HFFc6 (cell line): ENCODE results near the gene PTPN6. TPM values are rescaled to one million over a fixed set of nuclear protein-coding genes. Genes with fewer than 3 reads are reported as not detected.

Experiments
- DNase-seq: peaks from one replicate; pipeline ENCODE4 v3.0.0-alpha.2; 2018
- H3K27ac Mint-ChIP-seq: 2 replicates; pipeline ENCODE4 v1.8.0; 2020; ENCODE audit warnings: mild to moderate bottlenecking, mixed read lengths
- H3K27me3 Mint-ChIP-seq: 2 replicates; pipeline ENCODE4 v1.8.0; 2021; ENCODE audit warnings: mild to moderate bottlenecking, moderate library complexity, mixed read lengths; ENCODE audit not compliant: insufficient read depth
- H3K36me3 Mint-ChIP-seq: 2 replicates; pipeline ENCODE4 v1.8.0; 2021; ENCODE audit warnings: low read depth, mixed read lengths
- H3K4me1 Mint-ChIP-seq: 2 replicates; pipeline ENCODE4 v1.8.0; 2020; ENCODE audit warnings: low read depth, mixed read lengths
- H3K4me3 Mint-ChIP-seq: 2 replicates; pipeline ENCODE4 v1.8.0; 2020; ENCODE audit warnings: mild to moderate bottlenecking, moderate library complexity, mixed read lengths
- H3K9me3 Mint-ChIP-seq: 2 replicates; pipeline ENCODE4 v1.8.0; 2020; ENCODE audit warnings: mild to moderate bottlenecking, mixed read lengths
- total RNA-seq, 6 experiments: library from RNA; stranded (reverse); fragmentation: NEBNext Ultra II Directional; extraction: Animal tissue kit (Norgen Biotek cat#: 25700); gene quantifications; 2 replicates in 1 of 6; 3 replicates in 5 of 6; pipeline ENCODE4 v1.2.3, GENCODE V29; 2021
- TF ChIP-seq, protein P1 (sequence below): fragments of 200-600 bp; sonication (generic); IDR thresholded peaks from 2 replicates; pipeline ENCODE4 v1.5.0; 2021; ENCODE audit warnings: antibody characterized with exemption, mild to moderate bottlenecking

PTPN6 gene
- total RNA-seq, 6 experiments from 2014 or later = not detected

DNA sequence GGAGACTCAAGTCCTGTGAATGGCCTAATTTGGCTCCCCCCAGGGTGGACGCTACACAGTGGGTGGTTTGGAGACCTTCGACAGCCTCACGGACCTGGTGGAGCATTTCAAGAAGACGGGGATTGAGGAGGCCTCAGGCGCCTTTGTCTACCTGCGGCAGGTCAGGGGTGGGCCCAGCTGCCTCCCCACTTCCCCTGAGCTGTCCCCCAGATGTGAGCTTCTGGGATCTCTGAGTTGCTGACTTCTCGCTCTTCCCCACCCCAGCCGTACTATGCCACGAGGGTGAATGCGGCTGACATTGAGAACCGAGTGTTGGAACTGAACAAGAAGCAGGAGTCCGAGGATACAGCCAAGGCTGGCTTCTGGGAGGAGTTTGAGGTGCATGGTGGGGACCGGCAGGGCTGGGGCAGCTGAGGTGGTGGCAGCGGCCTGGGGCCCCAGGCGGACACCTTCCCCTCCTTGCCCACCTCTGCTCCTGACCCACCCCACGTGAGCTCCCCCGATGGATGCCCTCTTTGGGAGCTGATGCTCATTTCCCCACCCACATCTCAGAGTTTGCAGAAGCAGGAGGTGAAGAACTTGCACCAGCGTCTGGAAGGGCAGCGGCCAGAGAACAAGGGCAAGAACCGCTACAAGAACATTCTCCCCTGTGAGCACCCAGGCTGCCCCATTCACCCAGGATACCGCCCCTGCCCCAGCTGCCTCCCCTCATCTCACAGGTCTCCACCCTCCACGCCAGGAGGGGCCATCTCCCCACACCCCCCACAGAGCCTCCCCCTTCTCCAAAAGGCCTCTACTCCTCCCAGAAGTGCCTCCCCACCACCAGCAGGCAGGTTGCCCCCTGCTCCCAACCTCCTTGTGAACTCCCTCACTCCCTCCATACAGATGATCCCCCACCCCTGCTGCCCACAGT is 4.2 kb downstream of the PTPN6 start:
- Mint-ChIP-seq H3K27me3 (peaks cover 2% of the 10 kb centered on the region), H3K36me3 (no peaks in the 10 kb centered on the region), H3K4me1 (peaks cover 7% of the 10 kb centered on the region; the same call in 1 of the 2 replicates), H3K9me3 (no peaks in the 10 kb centered on the region), H3K27ac (no peak overlapping the region), H3K4me3 (no peak overlapping the region)
- TF ChIP-seq, protein P1, sequence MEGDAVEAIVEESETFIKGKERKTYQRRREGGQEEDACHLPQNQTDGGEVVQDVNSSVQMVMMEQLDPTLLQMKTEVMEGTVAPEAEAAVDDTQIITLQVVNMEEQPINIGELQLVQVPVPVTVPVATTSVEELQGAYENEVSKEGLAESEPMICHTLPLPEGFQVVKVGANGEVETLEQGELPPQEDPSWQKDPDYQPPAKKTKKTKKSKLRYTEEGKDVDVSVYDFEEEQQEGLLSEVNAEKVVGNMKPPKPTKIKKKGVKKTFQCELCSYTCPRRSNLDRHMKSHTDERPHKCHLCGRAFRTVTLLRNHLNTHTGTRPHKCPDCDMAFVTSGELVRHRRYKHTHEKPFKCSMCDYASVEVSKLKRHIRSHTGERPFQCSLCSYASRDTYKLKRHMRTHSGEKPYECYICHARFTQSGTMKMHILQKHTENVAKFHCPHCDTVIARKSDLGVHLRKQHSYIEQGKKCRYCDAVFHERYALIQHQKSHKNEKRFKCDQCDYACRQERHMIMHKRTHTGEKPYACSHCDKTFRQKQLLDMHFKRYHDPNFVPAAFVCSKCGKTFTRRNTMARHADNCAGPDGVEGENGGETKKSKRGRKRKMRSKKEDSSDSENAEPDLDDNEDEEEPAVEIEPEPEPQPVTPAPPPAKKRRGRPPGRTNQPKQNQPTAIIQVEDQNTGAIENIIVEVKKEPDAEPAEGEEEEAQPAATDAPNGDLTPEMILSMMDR = no peak
- DNase-seq = no peak

DNA sequence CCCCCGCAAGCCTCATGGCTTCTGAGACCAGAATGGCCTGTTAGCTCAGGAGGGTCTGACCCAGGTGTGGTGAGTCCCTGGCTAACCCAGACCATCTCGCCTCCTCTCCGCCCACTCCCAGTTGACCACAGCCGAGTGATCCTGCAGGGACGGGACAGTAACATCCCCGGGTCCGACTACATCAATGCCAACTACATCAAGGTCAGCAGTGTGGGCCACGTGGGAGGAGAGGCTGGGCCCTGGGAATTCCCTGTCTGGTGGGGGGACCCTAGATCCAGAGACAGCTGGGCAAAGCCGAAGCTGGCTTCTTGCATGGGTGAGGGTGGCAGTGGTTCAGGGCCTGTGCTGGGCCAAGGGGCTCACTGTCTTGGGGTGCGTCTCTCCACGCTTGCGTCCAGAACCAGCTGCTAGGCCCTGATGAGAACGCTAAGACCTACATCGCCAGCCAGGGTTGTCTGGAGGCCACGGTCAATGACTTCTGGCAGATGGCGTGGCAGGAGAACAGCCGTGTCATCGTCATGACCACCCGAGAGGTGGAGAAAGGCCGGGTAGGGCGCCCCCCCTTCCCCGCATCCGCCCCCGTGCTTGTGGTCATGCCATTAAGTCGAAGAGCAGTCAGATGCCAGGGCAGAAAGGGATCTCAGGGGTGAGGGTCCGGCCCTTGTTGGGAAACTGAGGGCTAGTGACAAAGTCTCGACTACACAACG is 5.0 kb downstream of the PTPN6 start:
- H3K36me3 Mint-ChIP-seq = no peaks in the 10 kb centered on the region
- H3K27me3 Mint-ChIP-seq = peaks cover 2% of the 10 kb centered on the region
- H3K4me3 Mint-ChIP-seq = no peak overlapping the region
- TF ChIP-seq, protein P1 = no peak
- no peak overlapping the region for H3K27ac Mint-ChIP-seq
- DNase-seq = no peak
- H3K9me3 Mint-ChIP-seq = no peaks in the 10 kb centered on the region
- H3K4me1 Mint-ChIP-seq = peaks cover 13% of the 10 kb centered on the region; the same call in 1 of the 2 replicates

DNA sequence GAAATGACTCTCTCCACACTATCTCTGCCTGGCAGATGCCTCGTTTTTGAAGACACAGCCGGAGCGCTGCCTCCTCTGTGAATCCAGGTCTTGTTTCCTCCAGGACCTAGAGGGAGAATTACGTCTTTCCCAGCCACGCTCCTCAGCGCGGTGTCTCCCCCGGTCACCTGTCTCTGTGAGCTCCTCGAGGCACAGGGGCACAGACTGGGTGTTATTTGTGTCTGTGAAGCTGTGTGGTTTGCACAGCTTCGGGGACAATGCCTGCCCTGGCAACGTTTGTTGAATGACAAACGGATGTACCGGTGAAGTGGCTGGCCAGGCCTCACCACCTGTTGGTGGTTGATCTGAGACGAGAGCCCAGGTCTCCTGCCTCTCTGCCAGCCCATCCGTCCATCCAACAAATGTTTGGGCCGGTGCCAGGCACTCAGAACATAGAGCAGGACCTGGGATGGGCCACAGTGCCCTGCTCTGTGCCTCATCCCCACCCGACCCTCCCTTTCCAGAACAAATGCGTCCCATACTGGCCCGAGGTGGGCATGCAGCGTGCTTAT is 6.1 kb downstream of the PTPN6 start:
- H3K4me1 Mint-ChIP-seq = peaks cover 23% of the 10 kb centered on the region
- TF ChIP-seq, protein P1 = no peak
- H3K27ac Mint-ChIP-seq = no peak overlapping the region
- H3K4me3 Mint-ChIP-seq = no peak overlapping the region
- H3K27me3 Mint-ChIP-seq = peaks cover 2% of the 10 kb centered on the region
- no peak for DNase-seq
- no peaks in the 10 kb centered on the region for H3K9me3 Mint-ChIP-seq
- no peaks in the 10 kb centered on the region for H3K36me3 Mint-ChIP-seq

DNA sequence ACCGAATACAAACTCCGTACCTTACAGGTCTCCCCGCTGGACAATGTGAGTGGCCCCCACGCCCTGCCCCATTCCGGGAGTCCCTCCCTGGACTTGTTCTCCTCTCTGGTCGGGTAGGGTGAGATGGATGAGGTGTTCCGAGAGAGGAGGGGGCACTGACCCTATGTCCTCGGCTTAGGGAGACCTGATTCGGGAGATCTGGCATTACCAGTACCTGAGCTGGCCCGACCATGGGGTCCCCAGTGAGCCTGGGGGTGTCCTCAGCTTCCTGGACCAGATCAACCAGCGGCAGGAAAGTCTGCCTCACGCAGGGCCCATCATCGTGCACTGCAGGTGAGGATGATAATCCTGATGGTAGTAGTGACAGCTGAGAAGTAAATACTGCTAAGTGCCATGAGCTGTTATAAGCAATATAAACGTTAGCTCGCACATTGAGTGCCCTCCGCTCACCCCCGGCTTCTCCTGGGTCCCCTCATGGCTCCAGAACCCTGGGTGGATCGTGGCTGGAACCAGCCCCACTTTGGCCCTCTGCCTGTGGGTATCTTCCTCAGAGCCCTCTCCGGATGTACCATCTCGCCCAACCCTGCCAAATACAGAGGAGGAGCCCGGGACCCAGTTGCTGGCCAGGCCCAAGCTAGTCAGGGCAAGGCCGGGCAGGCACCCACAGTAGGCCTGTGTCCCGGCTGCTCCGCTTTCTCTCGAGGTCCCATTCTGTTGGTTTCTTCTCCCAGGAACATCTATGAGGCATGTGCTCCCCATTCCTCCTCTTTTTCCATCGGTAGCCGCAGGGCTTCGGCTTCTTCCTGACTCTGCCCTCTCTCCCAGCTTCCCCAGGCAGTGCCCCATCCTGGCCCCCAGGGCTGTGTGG is 6.8 kb downstream of the PTPN6 start:
- H3K27me3 Mint-ChIP-seq = peaks cover 2% of the 10 kb centered on the region
- H3K27ac Mint-ChIP-seq = no peak overlapping the region
- H3K9me3 Mint-ChIP-seq = no peaks in the 10 kb centered on the region
- H3K36me3 Mint-ChIP-seq = no peaks in the 10 kb centered on the region
- peaks cover 18% of the 10 kb centered on the region for H3K4me1 Mint-ChIP-seq
- DNase-seq = no peak
- TF ChIP-seq, protein P1 = no peak
- no peak overlapping the region for H3K4me3 Mint-ChIP-seq

DNA sequence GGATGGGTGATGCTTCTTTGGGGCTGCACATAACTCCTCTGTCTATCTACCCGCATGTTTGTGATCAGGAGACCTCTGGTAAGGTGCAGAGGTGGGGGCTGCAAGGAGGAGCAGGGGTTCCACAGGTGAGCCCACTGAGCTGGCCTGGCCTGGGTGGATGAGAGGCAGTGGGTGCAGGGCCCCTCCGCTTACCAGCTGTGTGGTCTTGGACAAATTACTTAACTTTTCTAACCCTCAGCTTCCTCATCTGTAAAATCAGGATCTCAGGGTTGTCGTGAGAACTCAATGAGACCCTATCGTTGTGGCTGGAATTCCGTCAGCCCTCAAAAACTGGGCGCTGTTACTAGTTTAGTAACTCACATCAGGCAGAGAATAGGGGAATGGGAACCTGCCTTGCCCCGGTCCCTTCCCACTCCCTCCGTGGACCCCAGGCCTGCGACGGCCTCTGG is 7.5 kb downstream of the PTPN6 start:
- H3K27ac Mint-ChIP-seq = no peak overlapping the region
- TF ChIP-seq, protein P1 = no peak
- no peaks in the 10 kb centered on the region for H3K9me3 Mint-ChIP-seq
- peaks cover 2% of the 10 kb centered on the region for H3K27me3 Mint-ChIP-seq
- H3K4me3 Mint-ChIP-seq = no peak overlapping the region
- H3K36me3 Mint-ChIP-seq = no peaks in the 10 kb centered on the region
- DNase-seq = no peak
- peaks cover 18% of the 10 kb centered on the region for H3K4me1 Mint-ChIP-seq
